ENCODE measurements around the gene TRIM9.

Gene TRIM9

DNA sequence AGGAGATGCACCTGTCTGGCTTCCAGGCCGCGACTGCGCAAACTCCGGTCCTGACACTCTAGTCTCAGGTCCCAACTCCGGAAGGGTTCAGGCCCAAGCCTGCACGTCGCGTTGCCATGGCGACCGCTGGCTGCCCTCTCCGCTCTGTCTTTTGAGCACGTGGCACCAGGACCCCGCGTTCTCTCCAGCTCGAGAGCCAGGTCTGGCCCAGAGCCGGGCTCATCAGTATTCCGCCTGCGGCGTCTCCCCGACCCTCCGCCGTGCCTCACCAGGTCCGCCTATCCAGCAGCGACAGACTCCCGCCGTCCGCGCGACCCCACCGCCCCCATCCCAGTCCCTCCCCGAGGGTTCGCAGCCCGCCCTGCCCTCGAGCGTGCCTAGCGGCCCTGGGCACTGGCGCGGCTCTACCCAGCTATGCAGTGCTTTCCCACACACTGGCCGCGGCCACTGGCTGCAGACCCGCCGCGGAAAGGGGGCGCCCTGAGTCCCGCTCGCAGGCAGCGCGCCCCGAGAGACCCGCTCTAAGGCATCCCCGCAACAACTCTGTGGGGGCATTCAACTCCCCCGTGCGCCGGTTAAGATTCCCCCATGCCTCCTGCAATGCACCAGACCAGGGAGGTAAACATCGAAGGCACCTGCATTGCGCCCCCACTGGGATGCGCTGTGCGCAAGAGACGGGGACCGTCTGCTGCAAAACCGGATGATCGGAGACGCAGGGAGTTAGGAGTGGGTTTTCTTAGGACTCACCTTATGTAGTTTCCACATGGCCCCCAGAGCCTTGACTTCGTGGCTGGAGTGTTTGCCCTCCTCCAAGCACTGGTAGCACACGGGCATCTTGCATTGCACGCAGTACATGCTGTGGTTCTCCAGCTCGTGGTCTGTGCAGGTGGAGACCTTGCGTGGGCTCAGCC lies 1.3 kb downstream of the TRIM9 start:
- peak in 55 of 56 donors; percentile 38 to 90 (median 75) for DNase-seq

DNA sequence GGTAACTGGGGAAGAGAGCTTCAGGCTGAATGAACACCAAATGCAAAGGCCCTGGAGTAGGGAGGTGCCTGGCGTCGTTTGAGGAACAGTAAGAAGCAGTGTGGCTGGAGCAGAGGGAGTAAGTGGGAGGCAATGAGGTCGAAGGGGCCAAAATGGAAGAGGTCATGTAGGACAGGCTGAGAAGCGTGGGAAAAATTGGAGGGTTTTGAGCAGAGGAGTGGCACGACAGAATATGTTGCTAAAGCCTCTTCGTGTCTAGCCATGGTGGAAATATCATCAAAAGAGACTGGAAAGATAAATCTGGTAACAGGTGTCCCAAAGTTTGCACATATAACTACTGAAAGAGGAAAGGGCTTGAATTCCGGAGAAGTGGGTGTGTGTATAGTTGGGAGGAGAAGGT lies 1.9 kb downstream of the TRIM9 start:
- peak in 2 of 56 donors; percentile 21 to 28 for DNase-seq

DNA sequence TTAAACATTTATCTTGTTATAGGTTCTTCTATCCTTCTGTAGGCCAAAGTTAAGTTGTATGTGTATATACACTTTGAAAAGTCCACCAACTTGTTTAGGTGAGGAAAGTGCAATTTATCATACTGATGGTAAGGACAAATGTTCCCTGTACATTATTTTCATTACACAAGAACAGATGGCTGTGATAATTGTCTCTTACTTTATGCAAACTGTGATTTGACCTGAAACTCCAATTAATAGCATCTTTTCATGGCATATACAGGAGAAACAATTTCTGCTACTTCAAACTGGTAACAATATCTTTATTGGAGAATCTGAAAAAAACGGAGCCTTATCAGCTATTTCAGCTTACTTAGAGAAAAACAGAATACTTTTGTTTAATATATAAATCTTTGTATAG lies 5.6 kb downstream of the TRIM9 start:
- no peak for DNase-seq

DNA sequence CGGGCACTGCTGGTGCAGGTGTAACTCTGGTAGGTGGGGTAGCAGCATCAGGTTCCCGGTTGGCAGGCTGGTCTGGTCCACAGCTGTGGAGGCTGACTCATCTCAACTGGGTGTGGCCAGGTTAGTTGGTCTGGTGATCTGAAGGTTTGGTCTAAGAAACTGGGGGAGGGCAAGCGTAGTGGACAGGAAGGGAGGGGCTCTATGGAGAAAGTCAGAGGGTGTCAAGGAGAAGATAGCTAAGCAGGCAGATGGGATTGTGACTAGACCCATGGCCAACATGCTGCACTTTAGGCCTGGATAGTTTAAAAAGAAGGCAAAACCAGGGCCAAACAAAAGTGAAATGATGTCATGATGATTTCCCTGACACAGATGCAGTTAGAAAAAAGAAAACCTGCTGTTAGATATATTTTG lies 7.9 kb downstream of the TRIM9 start:
- no peak for DNase-seq

DNA sequence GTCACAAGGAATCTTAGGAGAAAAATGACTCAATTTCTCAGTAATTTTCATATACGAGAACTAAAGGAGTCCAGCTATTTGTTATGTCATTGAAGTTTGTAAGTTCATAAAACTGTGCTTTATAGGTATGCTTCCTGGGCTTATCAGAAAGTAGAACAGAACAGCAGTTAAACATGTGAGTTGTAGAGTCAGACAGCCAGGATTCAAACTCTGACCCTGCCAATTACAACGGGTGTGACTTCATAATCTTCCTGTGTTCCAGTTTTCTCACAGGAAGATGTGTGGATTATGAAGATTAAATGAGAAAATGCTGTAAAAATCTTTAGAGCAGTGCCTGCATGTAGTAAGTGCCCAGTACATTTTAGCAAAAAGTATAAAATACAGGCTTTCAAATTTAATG lies 8.9 kb downstream of the TRIM9 start:
- DNase-seq = no peak

DNA sequence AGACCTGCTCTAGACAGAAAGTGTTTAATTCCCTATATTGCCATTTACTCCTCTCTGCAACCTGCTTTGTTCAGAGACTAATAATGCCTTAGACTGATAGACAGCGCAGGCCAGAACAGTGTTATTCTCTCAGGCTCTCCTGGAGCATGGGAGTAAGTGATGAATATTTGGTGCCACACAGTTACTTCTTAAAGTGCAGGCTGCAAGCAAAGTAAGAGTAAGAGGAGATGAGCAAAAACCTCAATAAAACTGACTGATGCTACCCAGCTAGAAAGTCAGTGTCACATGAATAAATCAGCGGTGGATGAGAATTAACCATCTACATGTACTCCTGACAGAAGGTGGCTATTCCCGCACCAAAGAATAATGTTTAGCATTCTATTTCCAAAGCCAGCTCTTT lies 9.9 kb downstream of the TRIM9 start:
- no peak for DNase-seq

DNA sequence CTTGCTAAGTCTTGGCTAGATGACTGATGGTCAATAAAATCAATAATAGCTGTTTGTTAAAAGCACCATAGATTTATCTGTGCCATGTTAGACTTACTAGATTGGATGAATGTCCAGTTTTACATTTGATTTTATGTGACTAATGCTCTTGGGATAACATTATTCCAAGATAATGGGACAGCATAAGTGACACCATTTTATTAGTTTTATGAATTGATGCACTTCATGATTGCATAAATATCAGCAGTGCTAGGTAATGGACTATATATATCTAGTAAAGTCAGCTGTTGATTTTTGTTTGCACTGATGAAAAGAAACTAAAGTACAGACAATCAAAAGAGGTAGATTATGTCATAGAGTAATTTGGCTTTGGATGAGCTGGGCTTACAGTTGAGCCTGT lies 10.4 kb downstream of the TRIM9 start:
- no peak for DNase-seq

DNA sequence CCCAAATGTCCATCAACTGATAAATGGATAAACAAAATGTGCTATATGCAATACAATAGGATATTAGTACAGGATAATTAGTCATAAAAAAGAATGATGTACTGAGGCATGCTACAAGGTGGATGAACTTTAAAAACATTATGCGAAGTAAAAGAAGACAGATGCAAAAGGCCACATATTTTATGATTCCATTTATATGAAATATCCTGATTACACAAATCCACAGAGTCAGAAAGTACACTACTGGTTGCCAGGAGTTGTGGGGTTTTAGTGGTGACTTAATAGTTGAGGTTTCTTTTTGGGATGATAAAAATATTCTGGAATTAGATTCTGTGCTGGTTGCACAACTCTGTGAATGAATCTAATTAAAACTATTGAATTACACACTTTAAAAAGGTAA lies 12.6 kb downstream of the TRIM9 start:
- DNase-seq = no peak

DNA sequence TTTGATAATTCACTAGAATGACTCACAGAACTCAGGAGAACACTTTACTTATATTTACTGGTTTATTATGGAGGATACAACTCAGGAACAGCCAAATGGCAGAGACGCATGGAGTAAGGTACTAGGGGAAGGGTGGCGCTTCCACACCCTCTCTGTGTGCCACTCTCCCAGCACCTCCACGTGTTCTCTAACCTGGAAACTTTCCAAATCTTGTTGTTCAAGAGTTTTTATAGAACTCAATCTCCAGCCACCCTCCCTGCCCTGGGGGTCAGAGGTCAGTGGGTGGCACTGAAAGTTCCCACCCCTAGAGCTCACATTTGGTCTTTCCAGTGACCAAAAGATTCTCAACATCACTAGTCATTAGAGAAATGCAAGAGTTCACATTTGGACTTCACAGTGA lies 13.2 kb downstream of the TRIM9 start:
- DNase-seq = no peak

DNA sequence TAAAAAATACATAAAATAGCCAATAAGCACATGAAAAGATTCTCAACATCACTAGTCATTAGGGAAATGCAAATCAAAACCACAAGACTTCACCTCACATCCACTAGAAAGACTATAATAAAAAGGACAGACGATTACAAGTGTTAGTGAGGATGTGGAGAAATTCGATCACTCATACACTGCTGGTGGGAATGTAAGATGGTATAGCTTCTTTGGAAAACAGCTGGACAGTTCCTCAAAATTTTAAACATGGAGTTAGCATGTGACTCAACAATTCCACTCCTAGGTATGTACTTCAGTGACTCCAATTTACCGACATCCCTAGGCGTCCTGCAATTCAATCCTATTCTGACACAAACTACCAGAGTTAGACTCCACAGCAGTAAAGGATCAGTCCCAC lies 13.7 kb downstream of the TRIM9 start:
- DNase-seq = no peak

DNA sequence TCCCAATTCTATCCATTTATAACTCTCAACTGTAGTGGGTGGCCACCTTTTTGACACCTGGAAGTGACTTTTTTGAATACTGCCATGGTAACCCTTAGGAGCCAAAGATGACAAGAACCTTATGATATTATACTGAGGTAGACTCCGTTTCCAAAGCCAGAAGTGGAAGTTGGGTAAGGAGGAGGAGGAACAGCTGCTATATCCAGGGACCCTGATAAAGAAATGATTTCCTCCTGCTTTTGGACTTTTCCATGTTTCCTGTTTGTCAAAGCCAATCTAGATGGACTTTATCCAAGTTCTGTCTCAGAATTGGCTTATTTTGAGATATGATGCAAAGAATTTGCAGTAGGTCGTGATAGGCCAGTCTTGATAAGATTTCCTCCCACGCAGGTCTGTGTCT lies 14.3 kb downstream of the TRIM9 start:
- no peak for DNase-seq

DNA sequence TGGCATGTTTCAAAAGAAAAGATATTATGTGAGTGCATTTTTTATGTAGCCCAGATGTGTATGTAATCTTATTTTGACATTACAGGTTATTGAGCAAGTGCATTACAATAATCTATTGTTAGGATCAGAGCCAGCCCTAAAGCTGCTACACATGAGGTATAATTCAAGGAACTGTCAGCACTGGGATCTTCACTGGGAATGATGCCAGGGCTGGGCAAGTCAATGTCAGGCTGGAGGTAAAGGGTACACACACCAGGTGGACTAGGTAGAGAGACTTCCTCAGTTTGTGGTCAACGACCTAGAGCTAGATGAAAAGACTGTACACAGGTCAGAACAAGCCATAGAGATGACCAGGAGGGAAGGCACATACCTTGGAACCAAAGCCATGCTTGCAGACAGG lies 15.4 kb downstream of the TRIM9 start:
- DNase-seq = no peak

DNA sequence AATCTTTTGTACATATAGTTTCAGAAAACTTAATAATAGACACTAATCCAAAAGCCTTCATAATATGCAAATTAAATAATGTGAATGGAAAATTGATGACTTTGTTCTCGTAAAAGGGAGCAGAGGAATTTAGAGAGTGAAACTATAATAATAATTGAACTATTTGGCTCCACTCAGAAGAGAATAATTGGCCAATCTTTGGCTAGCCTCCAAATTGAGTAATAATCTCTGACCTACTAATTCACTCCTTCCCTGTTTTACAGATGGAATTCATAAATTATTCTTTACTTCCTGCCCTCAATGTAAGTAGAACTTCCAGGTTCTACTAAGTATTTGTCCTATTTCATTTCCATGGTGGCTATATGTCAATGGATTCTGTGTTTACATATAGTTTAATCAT lies 15.8 kb downstream of the TRIM9 start:
- DNase-seq = no peak

DNA sequence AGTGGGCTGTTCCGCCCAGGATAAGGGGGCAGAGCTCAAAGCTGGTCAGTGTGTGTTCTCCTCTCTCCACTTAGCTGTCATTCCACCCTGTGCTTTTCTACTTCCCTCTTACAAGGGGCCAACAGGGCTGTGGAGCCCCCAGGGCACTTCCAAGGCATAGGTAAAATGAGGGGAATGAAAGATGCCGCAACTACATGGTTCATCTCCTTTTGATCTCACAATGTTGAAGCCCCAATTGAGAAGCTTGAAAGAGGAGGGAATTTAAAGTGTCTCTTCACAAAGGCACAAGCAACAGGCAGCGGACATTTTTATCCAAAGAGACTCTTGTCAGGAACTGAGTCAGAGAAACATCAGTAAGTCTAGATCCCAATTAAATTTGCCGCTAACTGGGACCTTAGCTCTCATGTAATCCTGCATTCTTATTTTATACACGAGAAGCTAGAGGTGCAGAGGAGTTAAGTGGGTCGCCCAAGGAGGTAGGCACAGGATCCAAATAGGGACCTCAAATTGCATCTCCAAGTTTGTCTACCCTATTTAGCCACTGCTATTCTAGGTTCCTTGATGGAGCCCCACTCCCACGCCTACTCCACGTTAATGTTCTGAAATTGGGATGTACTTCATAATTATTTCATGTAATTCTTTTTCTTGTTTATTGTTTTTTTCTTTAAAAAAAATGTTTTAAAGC lies 20.1 kb downstream of the TRIM9 start:
- DNase-seq = no peak

DNA sequence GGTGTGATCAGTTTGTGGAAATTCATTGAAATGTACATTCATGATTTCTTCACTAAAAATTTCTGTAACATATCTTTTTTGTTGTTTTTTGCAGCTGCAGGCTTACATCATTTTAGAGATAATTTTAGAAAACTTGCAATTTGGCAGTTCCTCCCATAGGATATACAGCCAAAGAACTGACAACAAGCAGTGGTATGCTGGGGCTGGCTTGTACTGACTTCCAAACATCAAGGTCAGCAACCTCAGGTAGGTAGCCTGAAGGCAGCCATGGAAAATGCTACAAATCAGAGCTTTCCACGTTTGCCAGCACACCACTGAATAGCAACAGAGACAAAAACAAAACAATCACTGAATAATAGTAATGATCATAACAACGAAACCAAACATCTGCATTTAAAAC lies 21.2 kb downstream of the TRIM9 start:
- no peak for DNase-seq

DNA sequence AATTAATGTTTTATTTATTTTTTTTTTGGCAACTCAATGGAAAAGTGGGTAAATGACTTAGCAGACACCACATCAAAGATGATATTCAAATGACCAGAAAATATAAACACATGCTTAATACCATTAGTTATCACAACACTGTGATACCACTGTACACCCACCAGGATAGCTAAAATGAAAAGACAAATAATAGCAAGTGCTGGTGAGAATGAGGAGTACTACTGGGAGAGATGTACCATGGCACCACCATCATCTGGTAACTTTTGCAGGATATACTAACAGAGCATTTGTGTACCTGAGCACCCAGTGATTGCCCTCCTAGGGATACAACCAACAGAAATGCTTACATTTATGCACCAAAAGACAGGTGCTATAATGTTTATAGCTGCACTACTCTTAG lies 21.9 kb downstream of the TRIM9 start:
- DNase-seq = no peak

DNA sequence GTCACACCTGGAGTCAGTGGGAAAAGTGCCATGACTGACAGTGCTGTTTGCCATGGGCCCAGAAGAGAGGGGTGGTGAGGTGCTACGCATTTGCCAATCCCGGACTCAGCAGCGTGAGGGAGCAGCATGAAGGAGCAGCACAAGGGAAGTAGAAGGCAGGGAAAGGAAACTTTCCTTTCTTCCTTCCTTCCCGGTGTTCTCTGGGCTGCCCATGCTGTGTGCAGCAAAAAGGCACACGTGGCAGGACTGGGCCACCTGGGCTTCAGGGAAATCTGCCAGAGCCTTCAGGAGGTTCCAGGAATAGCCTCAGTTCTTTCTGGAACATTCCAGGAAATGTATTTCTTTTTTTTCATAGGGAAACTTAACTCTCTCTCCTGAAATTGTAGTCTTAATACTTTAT lies 23.0 kb downstream of the TRIM9 start:
- no peak for DNase-seq

DNA sequence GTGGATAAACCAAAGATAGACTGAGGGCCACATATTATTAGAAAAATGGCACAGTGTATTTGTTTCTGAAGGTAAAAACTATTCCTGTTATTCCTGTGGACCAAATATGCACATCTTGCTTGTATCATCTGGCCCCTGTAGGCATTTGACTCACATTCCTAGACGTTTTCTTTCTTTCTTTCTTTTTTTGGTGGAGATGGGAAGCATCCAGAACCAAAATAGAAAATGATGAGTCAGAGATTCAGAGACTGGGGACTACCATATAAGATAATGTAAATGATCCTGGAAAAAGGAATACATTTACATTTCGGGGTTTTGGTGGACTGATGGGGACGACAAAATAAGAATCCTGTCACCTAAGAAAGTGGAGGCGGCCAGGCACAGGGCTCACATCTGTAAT lies 24.2 kb downstream of the TRIM9 start:
- no peak for DNase-seq

DNA sequence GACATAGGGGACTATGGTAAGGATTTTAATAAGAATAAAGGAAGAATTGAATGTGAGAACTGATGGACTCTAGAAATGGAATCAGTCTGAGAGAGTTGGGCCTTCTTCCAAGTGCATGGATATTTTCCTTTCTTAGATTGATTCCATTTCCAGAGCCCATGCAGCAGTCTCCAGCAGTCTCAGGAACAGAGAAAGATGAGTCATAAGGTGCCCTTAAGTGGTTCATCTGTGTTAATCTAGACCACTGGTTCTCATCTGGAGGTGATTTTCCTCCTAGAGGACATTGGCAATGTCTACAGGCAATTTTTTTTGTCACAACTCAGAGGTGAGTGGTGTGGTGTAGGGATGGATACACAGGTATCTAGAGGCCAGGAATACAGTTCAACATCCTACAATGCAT lies 25.9 kb downstream of the TRIM9 start:
- no peak for DNase-seq

DNA sequence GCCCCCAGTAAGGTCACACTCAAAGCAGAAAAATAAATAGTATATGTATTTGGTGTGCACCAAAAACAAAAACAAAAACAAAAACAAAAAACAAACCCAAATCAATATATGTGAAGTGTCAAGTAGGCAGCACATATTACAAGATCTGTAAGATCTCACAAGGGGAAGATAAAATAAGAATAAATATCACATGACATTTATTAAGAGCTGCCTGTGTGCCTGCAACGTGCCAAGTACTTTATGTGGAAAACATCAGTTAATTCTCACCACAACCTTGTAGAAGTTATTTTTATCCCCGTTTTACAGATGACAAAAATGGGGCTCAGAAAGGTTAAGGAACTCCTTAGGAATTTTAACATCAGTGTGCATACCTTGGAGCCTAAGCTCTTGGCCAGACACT lies 26.6 kb downstream of the TRIM9 start:
- DNase-seq = no peak

DNA sequence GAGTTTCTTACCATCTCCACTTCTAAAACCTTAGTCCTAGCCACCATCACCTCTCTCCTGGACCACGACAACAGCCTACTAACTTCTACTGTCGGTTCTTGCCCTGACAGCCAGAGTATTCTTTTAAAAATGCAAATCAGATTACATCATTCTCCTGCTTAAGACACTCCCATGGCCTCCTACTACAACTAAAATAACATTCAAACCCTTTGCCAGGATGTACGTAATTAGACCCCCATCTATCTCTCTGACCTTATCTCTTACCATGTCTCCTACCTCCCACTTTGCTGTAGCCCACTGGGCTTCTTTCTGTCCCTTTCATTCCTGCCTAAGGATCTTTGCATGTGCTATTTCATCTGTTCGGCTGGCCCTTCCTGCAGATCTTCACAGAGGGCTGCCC lies 27.6 kb downstream of the TRIM9 start:
- no peak for DNase-seq

DNA sequence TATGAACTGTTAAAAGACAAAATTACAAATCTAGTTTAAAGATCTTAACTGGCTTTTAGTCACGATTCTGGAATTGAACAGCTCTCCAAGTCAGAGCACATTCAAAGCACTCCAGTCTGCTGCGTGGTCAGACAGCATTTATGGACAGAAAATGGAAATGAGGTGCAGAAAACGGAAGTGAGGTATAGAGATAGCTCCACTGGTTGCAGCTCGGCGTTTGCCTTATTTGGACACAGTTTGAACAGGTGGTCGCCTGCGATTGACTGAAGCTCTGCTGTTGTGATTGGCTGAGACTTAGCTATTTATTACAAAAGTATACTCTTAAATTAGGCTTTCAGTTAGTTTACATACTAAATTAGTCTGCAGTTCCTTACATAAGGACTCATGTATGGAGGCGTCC lies 28.3 kb downstream of the TRIM9 start:
- no peak for DNase-seq

DNA sequence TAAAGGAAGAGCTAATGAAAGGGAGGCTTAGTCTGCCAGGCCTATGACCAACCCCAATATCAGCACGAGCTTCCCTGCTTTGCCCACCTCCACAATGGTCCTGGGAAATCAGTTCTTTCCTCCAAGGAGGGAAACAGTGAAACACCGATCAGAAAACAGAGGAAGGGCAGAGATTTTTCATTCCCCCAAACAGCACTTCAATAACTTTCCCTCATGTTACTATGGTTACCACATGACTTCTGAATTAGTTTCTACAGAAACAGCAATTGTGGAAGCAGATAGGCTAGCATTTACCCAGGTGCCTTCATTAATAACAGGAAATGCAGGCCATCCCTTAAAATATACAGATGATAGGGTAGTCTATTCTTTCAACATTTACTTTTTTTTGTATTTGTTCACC lies 35.9 kb downstream of the TRIM9 start:
- DNase-seq = no peak

All from nucleus accumbens (tissue), 56 donors.